GM18499 (cell line): Measurements from ENCODE around the gene NT5C3B.

Experiments
- ATAC-seq: cut with Tn5 transposase; IDR thresholded peaks from one replicate; pipeline ENCODE4 v1.9.1; 2021; ENCODE audit warnings: moderate number of reproducible peaks; ENCODE audit not compliant: insufficient read depth, unreplicated experiment

NT5C3B gene

DNA sequence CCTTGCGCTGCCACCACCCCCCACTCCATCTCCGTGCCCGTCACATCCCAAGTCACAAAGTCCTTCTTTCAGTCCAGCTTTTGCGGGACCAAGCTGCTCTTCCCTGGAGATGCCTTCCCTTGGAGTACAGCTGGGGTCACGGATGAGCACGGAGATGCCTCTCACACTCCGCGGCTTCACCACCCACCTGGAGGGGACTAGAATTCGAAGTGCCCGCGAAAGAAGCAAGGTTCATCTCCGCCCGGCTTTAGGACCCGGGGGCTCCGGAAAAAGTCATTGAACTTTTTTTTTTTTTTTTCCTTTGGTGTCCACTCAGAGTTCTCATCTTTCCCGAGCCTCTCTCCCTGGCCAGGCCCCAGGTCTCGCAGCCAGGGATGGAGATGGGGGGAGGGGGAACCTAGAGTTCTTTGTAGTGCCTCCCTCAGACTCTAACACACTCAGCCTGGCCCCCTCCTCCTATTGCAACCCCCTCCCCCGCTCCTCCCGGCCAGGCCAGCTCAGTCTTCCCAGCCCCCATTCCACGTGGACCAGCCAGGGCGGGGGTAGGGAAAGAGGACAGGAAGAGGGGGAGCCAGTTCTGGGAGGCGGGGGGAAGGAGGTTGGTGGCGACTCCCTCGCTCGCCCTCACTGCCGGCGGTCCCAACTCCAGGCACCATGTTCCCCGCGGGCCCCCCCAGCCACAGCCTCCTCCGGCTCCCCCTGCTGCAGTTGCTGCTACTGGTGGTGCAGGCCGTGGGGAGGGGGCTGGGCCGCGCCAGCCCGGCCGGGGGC is 23.5 kb downstream of the NT5C3B start, which contains the start of gene FKBP10:
Gene FKBP10, plus strand, starts transcription at position 624 of the 771 bp plus-strand sequence. Its CDS starts 31 bp downstream, at position 655.
- no peak for ATAC-seq

GRCh38 chr17:41811549-41812380 is 24.3 kb downstream of the NT5C3B start, which contains the start of gene P3H4:
TSS of gene P3H4 (minus strand) at chr17:41811949. CDS start at chr17:41811915, 34 bp downstream.
- no peak for ATAC-seq

DNA sequence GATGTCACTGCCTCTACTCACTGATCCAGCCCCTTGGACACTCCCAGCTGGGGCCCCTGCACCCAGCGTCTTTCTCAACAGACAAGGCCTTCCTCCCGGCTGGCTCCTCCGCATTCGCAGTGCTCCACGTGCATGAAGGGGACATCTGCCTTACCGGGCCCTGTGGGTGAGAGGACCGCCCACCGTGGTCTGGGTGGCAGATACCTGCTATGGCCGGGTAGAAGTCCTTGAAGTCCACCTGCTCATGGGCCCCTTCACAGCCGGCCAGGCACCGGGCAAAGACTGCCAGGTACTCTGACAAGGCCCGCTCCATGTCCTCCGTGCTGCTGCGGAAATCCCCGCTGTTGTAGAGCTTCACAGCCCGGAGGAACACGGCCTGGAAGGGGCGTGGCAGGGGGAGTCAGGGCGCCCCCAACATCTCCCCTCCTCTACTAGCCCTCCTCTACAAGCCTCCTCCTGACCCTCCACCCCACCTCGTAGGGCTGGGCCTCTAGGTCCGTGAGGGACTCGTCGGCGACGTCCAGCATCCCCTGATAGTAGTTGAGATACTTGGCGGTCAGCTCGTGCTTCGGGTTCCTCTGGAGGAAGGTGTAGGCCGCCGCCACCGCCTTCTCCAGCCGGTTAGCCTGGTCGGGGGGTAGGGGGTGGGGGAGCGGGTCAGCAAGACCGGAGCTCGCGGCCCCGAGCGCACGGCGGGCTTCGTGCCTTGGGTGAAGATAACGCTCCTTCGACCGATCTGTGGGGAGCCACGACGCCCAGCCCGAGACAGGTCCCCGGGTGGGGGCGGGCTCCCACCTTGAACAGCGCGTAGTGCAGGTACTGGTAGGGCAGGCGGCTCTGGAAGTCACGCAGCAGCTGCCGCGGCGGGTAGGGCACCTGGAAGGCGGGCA is 25.1 kb downstream of the NT5C3B start:
- no peak for ATAC-seq

DNA sequence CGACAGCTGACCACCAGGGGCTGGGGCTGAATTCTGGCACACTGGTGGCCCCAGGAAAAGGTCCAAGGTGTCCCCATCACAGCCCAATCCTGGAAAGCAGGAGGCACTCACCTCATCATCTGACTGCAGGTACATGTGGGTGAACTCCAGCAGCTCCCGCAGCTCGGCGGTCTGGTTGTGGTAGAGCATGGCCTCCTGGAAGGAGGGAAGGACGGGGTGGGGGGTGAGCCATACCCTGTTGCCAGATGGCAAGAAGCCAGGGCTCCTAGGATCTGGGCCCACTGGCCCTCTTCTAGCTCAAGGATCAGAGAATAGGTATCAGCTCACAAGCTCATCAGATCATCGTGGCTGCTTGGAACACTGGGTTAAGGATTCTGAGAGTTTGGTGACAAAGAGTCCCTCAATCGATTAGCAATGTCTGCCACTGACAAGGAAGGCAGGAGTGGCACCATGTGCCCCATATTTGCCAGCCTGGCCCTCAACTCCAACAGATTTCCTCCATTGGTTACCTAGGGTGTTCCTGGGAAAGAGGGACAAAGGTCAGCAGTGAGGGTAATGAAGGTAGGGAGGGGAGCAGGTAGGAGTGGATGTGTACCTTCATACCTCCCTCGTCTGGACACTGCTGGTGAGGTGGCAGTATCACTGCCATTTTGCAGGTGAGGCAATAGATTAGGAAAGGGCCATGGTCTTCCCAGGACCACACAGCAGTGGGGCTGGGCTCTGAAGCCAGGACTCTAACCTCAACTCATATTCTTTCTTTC is 29.2 kb downstream of the NT5C3B start:
- no peak for ATAC-seq

- no peak for ATAC-seq
Observed at GRCh38 chr17:41803049-41804020, 32.7 kb downstream of the NT5C3B start.

- no peak for ATAC-seq
Observed at GRCh38 chr17:41801374-41802271, 34.4 kb downstream of the NT5C3B start.

- ATAC-seq: no peak
Observed at GRCh38 chr17:41800601-41801373, 35.2 kb downstream of the NT5C3B start.

DNA sequence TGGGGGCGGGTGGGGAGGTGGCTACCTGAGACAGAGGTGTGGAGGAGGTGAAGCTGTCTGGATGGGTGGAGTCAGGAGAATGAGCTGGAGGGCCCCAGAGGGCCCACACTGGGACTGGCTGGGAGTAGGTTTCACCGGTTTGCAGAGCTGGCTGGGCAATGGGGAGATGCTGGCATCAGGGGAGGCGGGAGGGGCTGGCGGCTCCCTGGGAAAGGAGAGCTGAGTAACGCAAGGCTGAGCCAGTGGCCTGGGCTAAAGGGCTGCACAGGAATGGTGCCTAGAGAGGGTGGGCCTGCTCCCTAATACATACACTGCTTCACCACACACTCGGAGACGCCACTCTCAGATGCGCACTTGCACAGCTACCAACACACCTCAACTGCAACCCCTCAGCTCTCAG is 36.7 kb downstream of the NT5C3B start:
- ATAC-seq: no peak

GRCh38 chr17:41797377-41797776 is 38.7 kb downstream of the NT5C3B start:
- ATAC-seq: no peak

DNA sequence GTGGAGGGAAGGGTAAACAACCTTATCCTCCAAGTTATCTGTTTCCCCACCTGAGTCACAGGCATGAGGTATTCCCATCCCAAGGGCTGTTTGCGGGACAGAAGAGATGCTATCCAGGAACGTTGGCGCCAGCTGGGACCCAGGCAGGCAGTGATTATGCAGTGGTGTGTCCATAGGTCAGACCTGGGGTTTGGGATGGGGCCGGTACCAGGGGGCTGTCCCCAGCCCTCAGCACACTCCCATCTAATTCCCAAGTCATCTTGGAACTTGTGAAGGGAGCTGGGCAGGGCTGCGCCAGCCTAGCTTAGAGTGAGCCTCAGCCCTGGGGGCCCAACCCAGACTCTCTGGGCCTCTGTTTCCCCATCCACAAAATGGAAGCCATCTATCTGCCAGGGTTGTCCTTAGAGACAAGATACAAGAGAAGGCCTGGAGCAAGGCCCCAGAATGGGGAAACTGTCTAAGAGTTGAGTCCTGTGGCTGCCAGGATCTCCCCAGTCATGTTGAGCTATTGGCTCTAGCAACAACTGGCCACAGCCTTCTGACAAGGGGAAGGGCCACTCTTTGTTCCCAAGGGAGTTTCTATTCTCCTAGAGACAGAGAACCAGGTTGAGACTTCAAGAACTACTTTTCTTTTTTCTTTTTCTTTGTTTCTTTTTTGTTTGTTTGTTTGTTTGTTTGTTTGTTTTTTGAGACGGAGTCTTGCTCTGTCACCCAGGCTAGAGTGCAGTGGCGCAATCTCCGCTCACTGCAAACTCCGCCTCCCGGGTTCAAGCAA is 39.7 kb downstream of the NT5C3B start:
- no peak for ATAC-seq

DNA sequence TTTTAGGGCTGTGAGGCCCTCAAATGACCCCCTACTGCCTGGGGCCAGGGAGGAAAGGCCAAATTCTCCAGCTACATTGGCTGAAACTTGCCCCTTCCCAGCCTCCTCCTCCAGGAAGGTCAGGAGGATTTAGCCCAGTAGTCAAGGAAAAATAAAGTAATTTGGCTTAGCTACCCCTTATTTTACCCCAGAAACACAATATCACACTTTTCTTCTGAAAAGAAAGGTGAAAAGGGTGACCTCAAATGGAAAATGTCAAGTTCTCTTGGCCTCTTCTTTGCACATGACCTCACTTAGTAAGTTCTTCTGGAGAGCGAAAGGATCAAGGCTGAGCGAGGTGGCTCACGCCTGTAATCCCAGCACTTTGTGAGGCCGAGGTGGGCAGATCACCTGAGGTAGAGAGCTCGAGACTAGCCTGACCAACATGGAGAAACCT is 41.5 kb downstream of the NT5C3B start:
- no peak for ATAC-seq

DNA sequence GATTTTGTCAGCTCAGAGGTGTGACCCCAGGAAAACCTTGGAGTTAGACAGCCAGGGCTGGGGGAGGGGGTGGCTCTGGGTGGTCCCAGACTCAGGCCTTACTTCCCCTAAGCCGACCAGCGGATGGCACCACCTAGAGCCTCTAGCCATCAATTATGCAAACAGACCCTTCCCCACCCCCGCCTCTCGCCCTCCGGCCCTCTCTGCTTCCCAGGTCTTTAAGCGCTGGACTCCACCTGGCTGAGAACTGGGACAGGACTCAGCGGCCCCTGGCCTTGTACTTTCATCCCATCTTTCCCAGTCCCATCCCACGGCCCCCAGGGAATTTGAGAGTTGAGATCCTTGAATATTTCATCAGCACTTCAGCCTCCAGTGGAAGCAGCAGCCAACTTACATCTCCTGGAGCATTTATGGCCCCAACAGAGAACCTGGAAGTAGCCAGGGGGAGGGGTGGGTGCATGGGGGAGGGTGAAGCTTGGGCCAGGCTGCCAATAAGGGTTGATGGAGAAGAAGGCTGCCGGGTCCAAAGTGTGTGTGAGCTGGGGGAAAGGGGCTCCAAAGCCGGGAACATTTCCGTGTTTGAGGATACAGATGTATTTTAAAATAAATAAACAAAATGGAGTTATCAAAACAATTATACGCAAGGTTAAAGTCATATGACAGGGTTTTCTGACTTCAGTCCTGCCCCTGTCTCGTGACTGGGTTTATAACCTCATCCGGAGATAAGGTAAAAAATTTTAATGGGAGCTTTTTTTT is 42.1 kb downstream of the NT5C3B start:
- no peak for ATAC-seq

- no peak for ATAC-seq
Observed at GRCh38 chr17:41792845-41793783, 42.9 kb downstream of the NT5C3B start.

GRCh38 chr17:41787021-41787418 is 49.0 kb downstream of the NT5C3B start:
- no peak for ATAC-seq
